Activated naive CD8-positive, alpha-beta T cell treated with anti-CD3 and anti-CD28 coated beads, Interleukin-2, amount 50 U/mL, for 16 hours (primary cell): ENCODE data around the gene SH2D3C.
A peak's percentile ranks its signal among the peaks of the same experiment; 100 is the strongest.

Experiments used
- DNase-seq: peaks from one replicate; pipeline ENCODE4 v3.0.0-alpha.2; 2020; ENCODE audit warnings: low read depth, low spot score

SH2D3C gene

DNA sequence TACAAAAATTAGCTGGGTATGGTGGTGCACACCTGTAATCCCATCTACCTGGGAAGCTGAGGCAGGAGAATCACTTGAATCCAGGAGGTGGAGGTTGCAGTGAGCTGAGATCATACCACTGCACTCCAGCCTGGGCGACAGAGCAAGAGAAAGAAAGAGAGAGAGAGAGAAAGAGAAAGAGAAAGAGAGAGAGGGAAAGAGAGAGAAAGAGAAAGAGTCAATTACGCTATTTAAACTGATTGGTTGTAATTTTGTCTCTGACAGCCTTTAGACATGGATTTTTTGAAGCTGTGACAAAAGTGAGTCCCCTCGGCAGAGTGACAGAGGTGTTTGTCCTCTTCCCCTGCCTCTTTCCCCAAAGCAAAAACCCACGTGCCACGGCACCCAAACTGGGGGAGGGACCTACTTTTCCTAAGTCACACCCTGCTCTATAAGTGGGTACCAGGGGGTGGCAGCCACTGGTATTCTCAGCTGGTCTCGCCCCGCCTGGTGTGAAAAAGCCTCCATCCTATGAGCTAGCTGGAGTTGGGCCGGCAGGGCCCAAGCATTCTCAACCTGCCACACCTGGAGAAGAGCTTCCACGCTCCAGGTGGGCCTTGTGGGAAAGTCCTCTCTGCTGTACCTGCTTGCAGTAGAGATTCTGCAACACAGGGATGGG lies 75.0 kb downstream of the SH2D3C start:
- DNase-seq: no peak

DNA sequence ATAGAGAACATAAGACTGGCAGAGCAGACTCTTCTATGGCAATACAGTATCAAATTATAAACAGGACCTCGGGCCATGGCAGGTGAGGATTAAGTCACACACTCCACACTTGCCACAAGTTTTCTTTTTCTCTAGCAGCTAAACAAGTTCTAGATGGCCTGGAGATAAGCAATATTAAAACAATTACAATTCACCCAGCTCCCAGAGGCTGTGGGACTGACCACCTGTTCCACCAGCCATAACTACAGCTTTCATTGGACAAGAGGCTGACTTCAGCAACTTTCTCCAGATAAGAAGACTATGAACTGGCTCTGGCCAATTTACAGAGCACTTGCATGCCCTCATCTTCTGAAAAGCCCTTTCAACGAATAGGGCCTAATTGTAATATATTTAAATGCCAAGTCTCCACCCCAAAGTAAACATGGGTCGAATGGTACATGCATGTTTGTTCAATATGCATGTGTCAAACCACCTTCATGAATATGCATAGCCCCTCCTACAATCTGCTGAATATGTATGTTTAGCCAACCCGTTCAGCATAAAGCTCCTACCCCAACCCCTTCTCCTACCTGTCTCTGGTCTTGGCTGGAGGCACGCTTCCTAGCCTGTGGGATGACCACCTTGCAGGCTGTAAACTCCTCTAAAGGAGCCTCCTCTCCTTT lies 77.7 kb downstream of the SH2D3C start:
- DNase-seq: no peak

DNA sequence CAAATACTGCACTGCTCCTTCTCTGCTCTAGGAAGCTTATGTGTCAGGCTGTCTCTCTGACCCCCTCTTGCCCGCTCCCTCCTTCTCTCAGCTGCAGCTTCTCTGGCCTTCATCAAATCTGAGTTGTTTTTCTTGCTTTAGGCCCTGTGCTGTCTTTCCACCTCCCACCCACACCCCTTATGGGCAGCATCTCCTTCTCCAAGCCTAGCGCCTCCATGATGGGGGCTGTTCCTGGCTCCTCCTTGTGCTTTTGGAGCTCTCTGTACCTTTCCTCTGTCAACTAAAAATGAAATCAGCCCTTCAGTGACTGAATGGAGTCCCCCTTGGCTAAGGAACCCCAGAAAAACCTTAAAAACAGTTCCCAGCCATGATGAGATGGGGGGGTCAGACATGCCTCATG lies 78.3 kb downstream of the SH2D3C start:
- no peak for DNase-seq

DNA sequence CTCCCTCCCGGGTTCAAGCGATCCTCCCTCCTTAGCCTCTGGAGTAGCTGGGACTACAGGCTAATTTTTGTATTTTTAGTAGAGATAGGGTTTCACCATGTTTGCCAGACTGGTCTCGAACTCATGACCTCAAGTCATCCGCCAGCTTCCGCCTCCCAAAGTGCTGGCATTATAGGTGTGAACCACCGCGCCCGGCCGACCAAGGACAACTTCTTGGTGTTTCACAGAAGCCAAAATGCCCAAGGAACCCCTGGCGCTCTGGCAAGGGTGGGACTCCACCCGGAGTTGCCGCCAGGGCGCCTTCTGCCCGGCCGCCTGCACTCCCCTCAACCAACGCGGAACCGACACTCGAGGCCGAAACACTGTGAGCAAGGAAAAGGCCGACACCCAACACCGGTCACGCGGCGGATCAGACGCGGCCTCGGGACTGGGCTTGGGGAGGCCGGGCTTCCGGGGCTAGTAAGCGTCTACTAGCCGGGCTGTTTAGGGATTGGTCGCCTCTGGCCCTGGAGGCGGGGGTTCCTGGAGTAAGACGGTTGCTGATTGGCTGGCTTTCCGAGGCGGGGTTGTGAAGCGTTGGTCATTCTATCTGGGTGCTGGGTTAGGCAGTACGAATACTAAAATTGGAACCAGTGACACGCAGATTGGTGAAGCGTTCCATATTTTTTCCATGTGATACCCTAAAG lies 79.3 kb downstream of the SH2D3C start:
- DNase-seq: peak; percentile 76

DNA sequence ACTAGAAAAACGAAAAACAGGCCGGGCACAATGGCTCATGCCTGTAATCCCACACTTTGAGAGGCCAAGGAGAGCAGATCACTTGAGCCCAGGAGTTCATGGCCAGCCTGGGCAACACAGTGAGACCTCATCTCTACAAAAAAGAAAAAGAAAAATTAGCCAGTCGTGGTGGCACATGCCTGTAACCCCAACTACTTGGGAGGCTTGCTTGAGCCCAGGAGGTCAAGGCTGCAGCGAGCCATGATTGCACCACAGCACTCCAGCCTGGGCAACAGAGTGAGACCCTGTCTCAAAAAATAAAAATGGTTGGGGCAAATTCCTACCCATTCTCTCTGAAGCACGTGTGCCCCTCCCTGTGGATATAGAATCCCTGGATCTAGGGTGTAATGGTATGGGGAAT lies 80.1 kb downstream of the SH2D3C start:
- DNase-seq: no peak

DNA sequence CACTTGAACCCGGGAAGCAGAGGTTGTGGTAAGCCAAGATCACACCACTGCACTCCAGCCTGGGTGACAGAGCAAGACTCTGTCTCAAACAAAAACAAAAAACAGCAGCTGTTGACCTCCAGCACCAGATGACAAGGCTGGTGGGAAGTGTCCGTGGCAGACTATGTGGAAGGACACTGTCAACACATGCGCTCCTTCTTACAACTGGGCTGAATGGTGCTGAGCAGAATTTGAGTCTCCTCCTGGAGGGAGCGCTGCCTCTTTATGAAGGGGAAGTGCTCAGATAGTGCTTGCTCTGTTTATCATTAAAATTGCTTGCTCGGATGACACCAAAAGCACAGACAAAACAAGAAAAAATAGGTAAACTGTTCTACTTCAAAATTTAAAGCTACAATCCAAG lies 80.9 kb downstream of the SH2D3C start:
- no peak for DNase-seq

DNA sequence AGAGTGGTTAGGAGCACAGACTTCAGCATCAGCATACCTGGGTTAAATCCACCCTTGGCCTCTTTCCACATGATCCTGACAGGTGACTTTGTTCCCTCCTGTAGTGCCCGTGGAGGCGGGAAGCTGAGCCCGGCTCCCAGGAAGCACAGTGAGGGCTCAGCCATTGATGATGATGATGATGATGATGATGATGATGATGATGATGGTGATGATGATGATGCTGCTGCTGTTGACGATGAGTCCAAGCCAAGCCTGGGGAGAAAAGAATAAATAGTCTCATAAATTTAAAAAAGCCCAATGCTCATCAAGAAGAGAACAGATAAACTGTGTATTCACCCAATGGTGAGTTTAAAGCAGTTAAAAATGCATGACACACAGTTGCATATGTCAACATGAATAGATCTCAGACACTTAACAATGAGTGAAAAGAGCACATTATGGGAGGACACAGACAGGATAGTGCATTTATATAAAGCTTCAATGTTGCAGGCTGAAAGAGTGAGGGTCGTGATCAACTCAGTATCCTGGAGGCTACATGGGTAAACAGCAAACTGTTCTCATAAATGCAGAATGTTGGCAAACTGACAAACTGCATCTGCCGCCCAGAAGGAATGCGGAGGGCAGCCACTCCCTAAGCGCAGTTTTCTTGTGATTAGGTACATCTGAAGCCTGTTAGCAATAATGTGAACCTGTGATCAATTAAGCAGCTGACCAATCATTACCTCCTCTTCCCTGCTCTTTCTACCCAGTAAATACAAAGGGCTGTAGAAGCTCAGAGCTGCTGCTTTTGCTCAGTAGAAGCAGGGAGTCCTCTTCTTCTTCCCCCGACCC lies 83.4 kb downstream of the SH2D3C start:
- no peak for DNase-seq

DNA sequence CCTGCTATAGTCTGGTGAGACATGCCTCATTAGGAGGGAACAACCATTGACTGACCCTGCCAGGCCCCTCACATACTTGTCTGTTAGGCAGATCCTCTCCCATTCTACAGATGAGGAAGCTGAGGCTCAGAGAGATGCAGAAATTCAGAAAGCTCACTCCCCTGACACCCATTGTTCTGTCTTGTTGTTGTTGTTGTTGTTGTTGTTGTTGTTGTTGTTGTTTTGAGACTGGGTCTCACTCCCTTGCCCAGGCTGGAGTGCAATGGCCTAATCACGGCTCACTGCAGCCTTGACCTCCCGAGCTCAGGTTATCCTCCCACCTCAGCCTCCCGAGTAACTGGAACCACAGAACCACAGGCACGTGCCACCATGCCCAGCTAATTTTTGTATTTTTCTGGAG lies 84.8 kb downstream of the SH2D3C start:
- no peak for DNase-seq

DNA sequence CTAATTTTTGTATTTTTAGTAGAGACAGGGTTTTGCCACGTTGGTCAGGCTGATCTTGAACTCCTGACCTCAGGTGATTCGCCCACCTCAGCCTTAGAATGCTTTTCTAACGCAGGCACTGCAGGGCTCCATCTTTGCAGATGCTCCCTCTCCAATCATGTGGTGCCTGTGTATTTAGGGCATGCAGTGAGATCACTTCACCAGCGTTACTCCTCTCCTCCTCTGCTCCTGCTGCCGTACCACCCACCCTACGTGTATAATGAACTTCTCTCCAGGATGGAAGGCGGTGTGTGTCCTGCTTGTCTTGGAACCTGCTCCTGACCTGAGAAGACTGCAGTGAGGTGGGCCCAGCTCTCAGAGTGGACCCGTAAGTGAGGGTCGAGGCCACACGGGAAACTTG lies 85.3 kb downstream of the SH2D3C start:
- DNase-seq: no peak

DNA sequence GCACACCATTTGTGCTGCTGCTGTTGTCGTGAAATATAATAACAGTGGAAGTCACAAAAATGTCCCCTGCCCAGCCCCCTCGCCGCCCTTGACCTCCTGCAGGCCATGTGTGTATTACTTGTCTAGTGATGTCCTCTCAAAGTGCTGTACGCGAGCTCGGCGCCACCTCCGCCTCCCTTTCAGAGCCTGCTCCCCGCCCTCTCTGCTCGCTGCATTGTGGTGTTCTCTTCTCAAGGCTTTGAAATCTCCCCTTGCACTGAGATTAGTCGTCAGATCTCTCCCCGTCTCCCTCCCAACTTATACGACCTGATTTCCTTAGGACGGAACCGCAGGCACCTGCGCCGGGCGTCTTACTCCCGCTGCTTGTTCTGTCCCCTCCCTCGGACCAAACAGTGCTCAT lies 86.4 kb downstream of the SH2D3C start:
- DNase-seq: no peak

DNA sequence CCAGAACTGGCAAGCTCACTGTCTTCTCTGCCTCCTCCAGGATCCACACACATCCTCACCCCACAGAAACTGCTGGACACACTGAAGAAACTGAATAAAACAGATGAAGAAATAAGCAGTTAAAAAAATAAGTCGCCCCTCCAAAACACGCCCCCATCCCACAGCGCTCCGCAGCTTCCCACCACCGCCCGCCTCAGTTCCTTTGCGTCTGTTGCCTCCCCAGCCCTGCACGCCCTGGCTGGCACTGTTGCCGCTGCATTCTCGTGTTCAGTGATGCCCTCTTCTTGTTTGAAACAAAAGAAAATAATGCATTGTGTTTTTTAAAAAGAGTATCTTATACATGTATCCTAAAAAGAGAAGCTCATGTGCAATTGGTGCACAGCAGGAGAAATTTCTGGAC lies 87.7 kb downstream of the SH2D3C start:
- no peak for DNase-seq

DNA sequence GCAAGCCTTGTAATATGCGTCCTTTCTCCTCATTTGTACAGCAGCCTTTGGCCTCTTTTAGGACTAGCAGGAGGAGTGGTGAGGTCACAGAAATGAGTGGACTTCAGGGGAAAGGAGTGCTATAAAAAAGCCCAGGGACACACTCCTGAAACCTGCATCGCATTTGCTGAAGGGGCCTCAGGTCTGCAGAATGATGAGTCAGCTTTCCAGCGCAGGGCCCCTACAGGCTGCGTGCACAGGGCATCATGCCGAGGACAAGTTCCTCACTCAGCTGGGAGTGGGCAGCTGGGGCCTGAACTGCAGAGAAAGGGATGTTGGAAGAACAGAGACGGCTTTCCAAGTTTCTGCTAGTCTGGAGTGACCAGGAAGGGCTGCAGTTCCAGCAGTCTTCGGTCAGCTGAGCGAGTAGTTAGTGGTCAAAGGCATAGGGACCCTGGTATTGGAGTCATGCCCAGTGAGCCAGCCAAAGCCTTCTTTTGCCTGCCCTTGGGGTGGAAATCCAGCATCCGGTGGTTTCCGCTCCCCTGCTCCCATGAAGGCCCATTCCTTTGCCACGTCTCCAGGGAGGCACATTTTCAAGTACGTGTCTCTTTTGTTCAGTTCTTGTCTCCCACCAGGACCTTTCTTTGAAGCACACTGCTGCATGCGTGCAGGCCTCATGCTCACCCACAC lies 89.0 kb downstream of the SH2D3C start:
- DNase-seq: no peak
